GM23338 (cell line): ENCODE results near the gene SYNPO2L. TPM values are rescaled to one million over a fixed set of nuclear protein-coding genes. Genes with fewer than 3 reads are reported as not detected.

ENCODE experiments used
- ATAC-seq: fragments of 200-7000 bp; cut with Tn5 transposase; 3 replicates; pipeline ENCODE4 v1.9.1; 2020
- DNase-seq: peaks from one replicate; pipeline ENCODE4 v3.0.0-alpha.2; 2015; ENCODE audit warnings: low spot score
- H2AFZ ChIP-seq: fragments of 200-600 bp; sonication (generic); 2 replicates; pipeline ENCODE4 v1.8.0; 2016; ENCODE audit warnings: antibody characterized with exemption, mild to moderate bottlenecking, moderate library complexity
- H3F3A ChIP-seq: fragments of 200-600 bp; sonication (generic); replicated peaks from 2 replicates; pipeline ENCODE4 v1.8.0; 2017; ENCODE audit warnings: antibody characterized with exemption, mixed run types, low read depth
- H3K27ac ChIP-seq: fragments of 200-600 bp; sonication (generic); 2 replicates; pipeline ENCODE4 v1.6.1; 2016; ENCODE audit warnings: low read depth
- H3K27me3 ChIP-seq: fragments of 200-600 bp; sonication (generic); 2 replicates; pipeline ENCODE4 v1.8.0; 2016; ENCODE audit warnings: mild to moderate bottlenecking, mixed run types, moderate library complexity; ENCODE audit not compliant: insufficient read depth
- H3K36me3 ChIP-seq: fragments of 200-600 bp; sonication (generic); 2 replicates; pipeline ENCODE4 v1.8.0; 2016; ENCODE audit warnings: mild to moderate bottlenecking; ENCODE audit not compliant: insufficient read depth
- H3K4me1 ChIP-seq: fragments of 200-600 bp; sonication (generic); 2 replicates; pipeline ENCODE4 v1.8.0; 2016; ENCODE audit warnings: mild to moderate bottlenecking, moderate library complexity; ENCODE audit not compliant: insufficient read depth
- H3K4me2 ChIP-seq: fragments of 200-600 bp; sonication (generic); 2 replicates; pipeline ENCODE4 v1.7.1; 2017; ENCODE audit warnings: mixed run types
- H3K4me3 ChIP-seq: fragments of 200-600 bp; sonication (generic); 2 replicates; pipeline ENCODE4 v1.6.1; 2016; ENCODE audit warnings: mixed run types
- H3K79me2 ChIP-seq: fragments of 200-600 bp; sonication (generic); replicated peaks from 2 replicates; pipeline ENCODE4 v1.8.0; 2017; ENCODE audit warnings: mild to moderate bottlenecking; ENCODE audit not compliant: insufficient read depth
- H3K9me2 ChIP-seq: fragments of 200-600 bp; sonication (generic); 2 replicates; pipeline ENCODE4 v1.8.0; 2017; ENCODE audit not compliant: insufficient read depth
- H4K20me1 ChIP-seq: fragments of 200-600 bp; sonication (generic); replicated peaks from 2 replicates; pipeline ENCODE4 v1.8.0; 2017; ENCODE audit warnings: mild to moderate bottlenecking; ENCODE audit not compliant: insufficient read depth
- H3K27ac Mint-ChIP-seq: 2 replicates; pipeline ENCODE4 v1.8.0; 2020; ENCODE audit warnings: inconsistent platforms, mild to moderate bottlenecking, moderate library complexity, mixed read lengths
- H3K27me3 Mint-ChIP-seq: 3 replicates; pipeline ENCODE4 v1.8.0; 2022; ENCODE audit warnings: low read depth, mild to moderate bottlenecking, moderate library complexity, mixed read lengths, inconsistent platforms; ENCODE audit not compliant: insufficient read depth, poor library complexity
- H3K36me3 Mint-ChIP-seq: 3 replicates; pipeline ENCODE4 v1.8.0; 2021; ENCODE audit warnings: low read depth, mild to moderate bottlenecking, inconsistent platforms, moderate library complexity, mixed read lengths
- H3K4me1 Mint-ChIP-seq: 3 replicates; pipeline ENCODE4 v1.8.0; 2020; ENCODE audit warnings: mild to moderate bottlenecking, inconsistent platforms, mixed read lengths
- H3K4me3 Mint-ChIP-seq: 3 replicates; pipeline ENCODE4 v1.8.0; 2021; ENCODE audit warnings: moderate library complexity, mild to moderate bottlenecking, inconsistent platforms, mixed read lengths
- H3K9me3 Mint-ChIP-seq: 3 replicates; pipeline ENCODE4 v1.8.0; 2020; ENCODE audit warnings: moderate library complexity, mild to moderate bottlenecking, inconsistent platforms, mixed read lengths
- CREB1 ChIP-seq: fragments of 250-450 bp; sonication (Bioruptor Pico); IDR thresholded peaks from 2 replicates; pipeline ENCODE4 v1.5.0; 2020; ENCODE audit warnings: low read depth, mild to moderate bottlenecking, moderate library complexity
- CTCF ChIP-seq, 2 experiments: fragments of 200-600 bp in 1 of 2; sonication (generic) in 1 of 2; conservative IDR thresholded peaks; 2 replicates each; pipeline versions ENCODE4 v1.5.1 to v1.6.1; 2016 to 2017; ENCODE audit warnings: antibody characterized with exemption in 2 of 2, low read depth in 2 of 2, mild to moderate bottlenecking in 2 of 2, moderate library complexity in 1 of 2
- EZH2 ChIP-seq: fragments of 200-600 bp; sonication (generic); IDR thresholded peaks from one replicate; pipeline ENCODE4 v1.8.0; 2017; ENCODE audit warnings: antibody characterized with exemption, mild to moderate bottlenecking, low read depth; ENCODE audit not compliant: unreplicated experiment
- JUNB ChIP-seq: IDR thresholded peaks from one replicate; pipeline ENCODE4 v1.6.1; 2016; ENCODE audit warnings: antibody characterized with exemption; ENCODE audit not compliant: unreplicated experiment
- NANOG ChIP-seq: IDR thresholded peaks from 2 replicates; pipeline ENCODE4 v1.6.1; 2016; ENCODE audit warnings: antibody characterized with exemption, borderline replicate concordance
- POLR2AphosphoS5 ChIP-seq: IDR thresholded peaks from 2 replicates; pipeline ENCODE4 v1.6.1; 2016; ENCODE audit warnings: antibody characterized with exemption, low read depth
- REST ChIP-seq: IDR thresholded peaks from one replicate; pipeline ENCODE4 v1.6.1; 2018; ENCODE audit warnings: antibody characterized with exemption; ENCODE audit not compliant: unreplicated experiment
- STAT1 ChIP-seq: IDR thresholded peaks from one replicate; pipeline ENCODE4 v1.6.1; 2016; ENCODE audit warnings: antibody characterized with exemption; ENCODE audit not compliant: unreplicated experiment
- ZNF114 ChIP-seq: fragments of 250-450 bp; sonication (Bioruptor Pico); IDR thresholded peaks from 2 replicates; pipeline ENCODE4 v1.5.0; 2020; ENCODE audit warnings: mild to moderate bottlenecking, moderate library complexity
- ZNF331 ChIP-seq: fragments of 250-450 bp; sonication (Bioruptor Pico); IDR thresholded peaks from 2 replicates; pipeline ENCODE4 v1.5.0; 2020; ENCODE audit warnings: low read depth, mild to moderate bottlenecking, moderate library complexity
- ZNF462 ChIP-seq: fragments of 250-450 bp; sonication (Bioruptor Pico); IDR thresholded peaks from 2 replicates; pipeline ENCODE4 v1.5.0; 2020; ENCODE audit warnings: mild to moderate bottlenecking, moderate library complexity
- polyA plus RNA-seq: library from polyadenylated mRNA; unstranded; fragments of >200 nt; fragmentation: Nextera tagmentation; extraction: Ambion mirVana; gene quantifications from 2 replicates; pipeline ENCODE4 v1.2.1, GENCODE V29; 2016
- total RNA-seq: library from RNA; depleted of rRNA; stranded (reverse); fragments of >200 nt; shearing (Covaris generic); gene quantifications from 2 replicates; pipeline ENCODE4 v1.2.3, GENCODE V29; 2014

SYNPO2L gene
- total and polyA plus RNA-seq, 2 experiments from 2014 or later: 0.57 TPM; not detected in 1

GRCh38 chr10:73645251-73645650 lies 10.6 kb downstream of the SYNPO2L start:
- no peak overlapping the region for H3K27ac Mint-ChIP-seq
- TF ChIP-seq REST (no peak), POLR2AphosphoS5 (no peak)
- no peak for DNase-seq

GRCh38 chr10:73644767-73645166 lies 11.1 kb downstream of the SYNPO2L start:
- H3K4me3 ChIP-seq: no peak overlapping the region
- DNase-seq (no peak), ATAC-seq (no peak)
- Mint-ChIP-seq H3K4me3 (no peak overlapping the region), H3K36me3 (no peaks in the 10 kb centered on the region; the same call in 2 of the 3 replicates), H3K4me1 (peaks cover 25% of the 10 kb centered on the region), H3K9me3 (no peaks in the 10 kb centered on the region; the same call in 2 of the 3 replicates), H3K27ac (no peak overlapping the region), H3K27me3 (peaks cover 18% of the 10 kb centered on the region)
- no peak overlapping the region for H3K4me2 ChIP-seq
- H3K27me3 ChIP-seq: no peaks in the 10 kb centered on the region
- H4K20me1 ChIP-seq: no peaks in the 10 kb centered on the region
- H3K27ac ChIP-seq: no peak overlapping the region
- H3K4me1 ChIP-seq: peaks cover 9% of the 10 kb centered on the region
- no peaks in the 10 kb centered on the region for H3K79me2 ChIP-seq
- H3F3A ChIP-seq: peaks cover 6% of the 10 kb centered on the region; the same call in 1 of the 2 replicates
- no peaks in the 10 kb centered on the region for H3K36me3 ChIP-seq
- no peaks in the 10 kb centered on the region for H3K9me2 ChIP-seq
- peak overlapping the region; percentile 64; the same call in 1 of the 2 replicates for H2AFZ ChIP-seq
- TF ChIP-seq EZH2 (no peak), ZNF331 (CRISPR knock-in tag) (no peak), STAT1 (no peak), JUNB (no peak), NANOG (no peak), CTCF (conservative IDR thresholded peaks at IDR 0.05; ENCODE audit: low read depth in 2 of 2) (no peak), POLR2AphosphoS5 (no peak), CREB1 (CRISPR knock-in tag) (no peak), ZNF114 (CRISPR knock-in tag) (no peak), ZNF462 (no peak)

More at GRCh38 chr10:73645251-73645650, 10.6 kb downstream of the SYNPO2L start:
- no peaks in the 10 kb centered on the region for H3K79me2 ChIP-seq
- no peaks in the 10 kb centered on the region for H4K20me1 ChIP-seq
- peaks cover 9% of the 10 kb centered on the region for H3K4me1 ChIP-seq
- no peaks in the 10 kb centered on the region for H3K36me3 ChIP-seq
- no peaks in the 10 kb centered on the region for H3K9me2 ChIP-seq
- Mint-ChIP-seq H3K9me3 (no peaks in the 10 kb centered on the region; the same call in 2 of the 3 replicates), H3K36me3 (no peaks in the 10 kb centered on the region; the same call in 2 of the 3 replicates), H3K4me1 (peaks cover 25% of the 10 kb centered on the region), H3K27me3 (peaks cover 18% of the 10 kb centered on the region), H3K4me3 (no peak overlapping the region)
- H3F3A ChIP-seq: 0 out of 2 replicates have a peak, but pooled peaks cover 6% of the 10 kb centered on the region
- H3K4me3 ChIP-seq: no peak overlapping the region
- no peaks in the 10 kb centered on the region for H3K27me3 ChIP-seq
- no peak overlapping the region for H3K4me2 ChIP-seq
- ATAC-seq: no peak
- no peak overlapping the region; the same call in 1 of the 2 replicates for H2AFZ ChIP-seq
- no peak overlapping the region for H3K27ac ChIP-seq
